Measurements from ENCODE around the gene SPRED1. TPM values are rescaled to one million over a fixed set of nuclear protein-coding genes. Genes with fewer than 3 reads are reported as not detected.

SPRED1 gene
- total RNA-seq, 1 experiment from 2014 or later = 28.1 TPM

DNA sequence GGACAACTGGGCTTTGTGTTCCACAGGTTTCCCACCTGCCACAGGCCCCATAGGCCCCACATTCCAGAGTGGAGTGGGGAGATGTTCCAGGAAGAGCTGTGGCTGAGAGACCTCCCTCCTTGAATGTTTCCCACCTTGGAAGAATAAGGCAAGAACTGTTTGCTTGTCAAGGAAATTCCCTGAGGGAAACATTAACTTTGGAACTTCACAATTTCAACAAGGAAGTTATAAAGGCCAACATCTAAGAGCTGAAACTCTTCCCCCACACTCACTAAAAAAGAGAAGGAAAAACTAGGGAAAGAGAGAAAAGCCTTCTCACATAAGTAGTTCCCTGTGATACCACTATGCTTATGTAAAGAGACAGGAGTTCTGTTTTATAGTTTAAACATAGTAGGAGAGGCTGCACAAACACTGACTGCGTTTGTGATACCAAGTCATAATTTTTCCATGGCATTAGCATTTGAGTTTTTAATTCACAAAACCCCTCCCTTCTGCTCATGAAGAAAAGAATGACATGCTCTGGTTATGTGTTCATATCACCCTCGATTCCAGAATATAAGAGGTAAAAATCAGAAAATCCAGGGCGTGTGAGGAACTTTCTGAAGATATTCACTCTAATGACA is 39.8 kb upstream of the SPRED1 start:
- Mint-ChIP-seq H3K27ac (ENCODE audit: low read depth, unreplicated experiment) (no peak overlapping the region), H3K4me3 (ENCODE audit: unreplicated experiment) (no peak overlapping the region), H3K27me3 (ENCODE audit: insufficient read depth, unreplicated experiment) (no peaks in the 10 kb centered on the region), H3K36me3 (ENCODE audit: insufficient read depth, unreplicated experiment) (no peaks in the 10 kb centered on the region), H3K4me1 (ENCODE audit: insufficient read depth, unreplicated experiment) (peaks cover 17% of the 10 kb centered on the region), H3K9me3 (ENCODE audit: unreplicated experiment) (no peaks in the 10 kb centered on the region)
- POLR2A ChIA-PET = interaction anchor here (1.0 kb wide), 1 partner anchor 83 kb away, joined by 4 read pairs; no protein-coding TSS in a partner anchor
- BruUV-seq (replicated peaks) = no TSS peak
- CTCF ChIA-PET = interaction anchor here (0.6 to 1.5 kb wide), 2 partner anchors 26 to 38 kb away, joined by 3 to 4 read pairs; no protein-coding TSS in a partner anchor
- TF ChIP-seq, protein P1, sequence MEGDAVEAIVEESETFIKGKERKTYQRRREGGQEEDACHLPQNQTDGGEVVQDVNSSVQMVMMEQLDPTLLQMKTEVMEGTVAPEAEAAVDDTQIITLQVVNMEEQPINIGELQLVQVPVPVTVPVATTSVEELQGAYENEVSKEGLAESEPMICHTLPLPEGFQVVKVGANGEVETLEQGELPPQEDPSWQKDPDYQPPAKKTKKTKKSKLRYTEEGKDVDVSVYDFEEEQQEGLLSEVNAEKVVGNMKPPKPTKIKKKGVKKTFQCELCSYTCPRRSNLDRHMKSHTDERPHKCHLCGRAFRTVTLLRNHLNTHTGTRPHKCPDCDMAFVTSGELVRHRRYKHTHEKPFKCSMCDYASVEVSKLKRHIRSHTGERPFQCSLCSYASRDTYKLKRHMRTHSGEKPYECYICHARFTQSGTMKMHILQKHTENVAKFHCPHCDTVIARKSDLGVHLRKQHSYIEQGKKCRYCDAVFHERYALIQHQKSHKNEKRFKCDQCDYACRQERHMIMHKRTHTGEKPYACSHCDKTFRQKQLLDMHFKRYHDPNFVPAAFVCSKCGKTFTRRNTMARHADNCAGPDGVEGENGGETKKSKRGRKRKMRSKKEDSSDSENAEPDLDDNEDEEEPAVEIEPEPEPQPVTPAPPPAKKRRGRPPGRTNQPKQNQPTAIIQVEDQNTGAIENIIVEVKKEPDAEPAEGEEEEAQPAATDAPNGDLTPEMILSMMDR (IDR thresholded peaks at IDR 0.05; ENCODE audit: unreplicated experiment) = no peak
- no peak for DNase-seq (ENCODE audit: unreplicated experiment)
- intact Hi-C loops (cut with micrococcal nuclease) = no loop called here

DNA sequence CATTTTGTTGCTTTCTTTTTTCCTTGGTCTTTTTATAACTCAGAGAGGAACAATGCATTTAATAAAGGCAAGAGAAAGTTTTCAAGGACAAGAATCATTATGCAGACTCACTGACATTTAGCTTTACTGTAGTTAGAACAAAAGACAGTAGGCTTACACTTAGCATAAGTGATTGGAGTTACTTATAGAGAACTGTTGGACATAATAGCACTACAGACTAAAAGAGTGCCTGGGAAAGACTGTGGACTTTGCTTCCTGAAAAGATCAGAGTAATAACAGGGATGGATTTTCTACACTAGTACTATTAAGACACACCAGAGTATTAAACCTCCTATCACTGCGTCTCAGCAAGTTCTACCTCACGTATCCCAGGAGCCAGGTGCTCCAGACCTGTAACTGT is 39.3 kb upstream of the SPRED1 start:
- H3K4me3 Mint-ChIP-seq (ENCODE audit: unreplicated experiment) = no peak overlapping the region
- no TSS peak for BruUV-seq (replicated peaks)
- no peaks in the 10 kb centered on the region for H3K27me3 Mint-ChIP-seq (ENCODE audit: insufficient read depth, unreplicated experiment)
- intact Hi-C loops (cut with micrococcal nuclease) = no loop called here
- H3K4me1 Mint-ChIP-seq (ENCODE audit: insufficient read depth, unreplicated experiment) = peaks cover 21% of the 10 kb centered on the region
- H3K27ac Mint-ChIP-seq (ENCODE audit: low read depth, unreplicated experiment) = no peak overlapping the region
- ChIA-PET CTCF (interaction anchor here (1.5 kb wide), 1 partner anchor 26 kb away, joined by 4 read pairs; no protein-coding TSS in a partner anchor), POLR2A (interaction anchor here (1.0 to 6.3 kb wide), 2 partner anchors 40 to 83 kb away, joined by 4 to 116 read pairs; partner anchors contain the start of gene SPRED1)
- H3K36me3 Mint-ChIP-seq (ENCODE audit: insufficient read depth, unreplicated experiment) = no peaks in the 10 kb centered on the region
- H3K9me3 Mint-ChIP-seq (ENCODE audit: unreplicated experiment) = no peaks in the 10 kb centered on the region
- TF ChIP-seq, protein P1 (IDR thresholded peaks at IDR 0.05; ENCODE audit: unreplicated experiment) = no peak
- no peak for DNase-seq (ENCODE audit: unreplicated experiment)

DNA sequence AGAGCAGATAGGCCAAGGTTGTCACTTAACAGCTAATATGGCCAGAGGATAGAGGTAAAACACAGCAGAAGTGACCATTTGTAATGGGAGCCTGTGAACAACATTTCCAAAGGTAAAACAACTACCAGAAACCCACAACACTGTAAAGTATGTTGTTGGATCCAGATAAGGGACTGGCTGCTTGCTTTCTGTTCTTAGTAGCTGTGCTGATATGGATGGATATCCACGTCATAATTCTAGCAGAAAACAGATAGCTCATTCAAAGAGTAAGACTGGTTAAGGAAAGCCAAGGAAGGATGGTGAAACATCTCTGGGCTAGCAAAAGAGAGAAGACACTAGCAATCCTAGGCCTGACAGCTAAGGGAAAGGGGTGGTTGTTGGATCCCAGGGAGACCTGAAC is 36.9 kb upstream of the SPRED1 start:
- DNase-seq (ENCODE audit: unreplicated experiment) = no peak
- Mint-ChIP-seq H3K27ac (ENCODE audit: low read depth, unreplicated experiment) (no peak overlapping the region), H3K27me3 (ENCODE audit: insufficient read depth, unreplicated experiment) (no peaks in the 10 kb centered on the region), H3K4me1 (ENCODE audit: insufficient read depth, unreplicated experiment) (peaks cover 25% of the 10 kb centered on the region), H3K4me3 (ENCODE audit: unreplicated experiment) (no peak overlapping the region), H3K9me3 (ENCODE audit: unreplicated experiment) (no peaks in the 10 kb centered on the region), H3K36me3 (ENCODE audit: insufficient read depth, unreplicated experiment) (no peaks in the 10 kb centered on the region)
- CTCF ChIA-PET = interaction anchor here (0.8 to 1.5 kb wide), 4 partner anchors 20 to 143 kb away, joined by 3 to 6 read pairs (median 4); no protein-coding TSS in a partner anchor
- TF ChIP-seq, protein P1 (IDR thresholded peaks at IDR 0.05; ENCODE audit: unreplicated experiment) = no peak
- BruUV-seq (replicated peaks) = no TSS peak
- POLR2A ChIA-PET = interaction anchor here (0.6 to 6.3 kb wide), 7 partner anchors 9 to 147 kb away, joined by 3 to 116 read pairs (median 4); partner anchors contain the start of gene SPRED1
- intact Hi-C loops (cut with micrococcal nuclease) = no loop called here

DNA sequence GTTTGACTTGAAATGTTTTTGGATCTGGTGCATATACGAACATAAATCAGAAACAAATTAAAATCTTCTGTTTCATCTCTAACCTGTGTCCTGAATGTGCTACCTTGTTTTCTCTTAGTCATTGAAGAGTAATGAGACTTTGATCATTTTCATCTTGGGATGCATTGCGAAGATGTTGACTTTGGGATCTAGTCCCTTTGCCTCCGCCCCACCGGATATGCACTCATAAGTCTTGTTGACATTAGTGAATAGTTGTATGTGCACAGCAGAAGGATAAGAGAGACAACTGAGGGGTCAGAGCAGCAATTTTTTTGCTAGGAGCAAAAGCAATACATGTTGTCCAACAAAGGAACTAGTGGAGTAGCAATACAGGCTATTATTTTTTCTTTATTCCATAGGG is 35.9 kb upstream of the SPRED1 start:
- Mint-ChIP-seq H3K9me3 (ENCODE audit: unreplicated experiment) (no peaks in the 10 kb centered on the region), H3K36me3 (ENCODE audit: insufficient read depth, unreplicated experiment) (no peaks in the 10 kb centered on the region), H3K4me1 (ENCODE audit: insufficient read depth, unreplicated experiment) (peaks cover 25% of the 10 kb centered on the region), H3K27me3 (ENCODE audit: insufficient read depth, unreplicated experiment) (no peaks in the 10 kb centered on the region), H3K4me3 (ENCODE audit: unreplicated experiment) (no peak overlapping the region), H3K27ac (ENCODE audit: low read depth, unreplicated experiment) (peak overlapping the region; percentile 63)
- ChIA-PET CTCF (interaction anchor here (0.5 to 1.3 kb wide), 3 partner anchors 53 to 221 kb away, joined by 3 to 6 read pairs (median 4); no protein-coding TSS in a partner anchor), POLR2A (interaction anchor here (0.9 to 6.3 kb wide), 12 partner anchors 9 to 166 kb away, joined by 3 to 116 read pairs (median 12); partner anchors contain the start of gene SPRED1)
- DNase-seq (ENCODE audit: unreplicated experiment) = no peak
- intact Hi-C loops (cut with micrococcal nuclease) = no loop called here
- BruUV-seq (replicated peaks) = no TSS peak
- TF ChIP-seq, protein P1 (IDR thresholded peaks at IDR 0.05; ENCODE audit: unreplicated experiment) = no peak

Data from MCF 10A (cell line).